KMS-11 (cell line): ENCODE measurements around the gene MAPK9.

Experiments used
- H2AFZ ChIP-seq: fragments of 200-600 bp; sonication (generic); 2 replicates; pipeline ENCODE4 v1.6.1; 2016; ENCODE audit warnings: antibody characterized with exemption, mixed run types, low read depth
- H3K27ac ChIP-seq: fragments of 200-600 bp; sonication (generic); 2 replicates; pipeline ENCODE4 v1.6.1; 2016; ENCODE audit warnings: mild to moderate bottlenecking, mixed run types
- H3K27me3 ChIP-seq: fragments of 200-600 bp; sonication (generic); 2 replicates; pipeline ENCODE4 v1.6.1; 2017; ENCODE audit warnings: mild to moderate bottlenecking, low read depth, mixed run types, moderate library complexity; ENCODE audit not compliant: insufficient read depth
- H3K36me3 ChIP-seq: fragments of 200-600 bp; sonication (generic); 2 replicates; pipeline ENCODE4 v1.6.1; 2017; ENCODE audit warnings: mild to moderate bottlenecking, mixed run types; ENCODE audit not compliant: insufficient read depth
- H3K4me1 ChIP-seq: fragments of 200-600 bp; sonication (generic); 2 replicates; pipeline ENCODE4 v1.6.1; 2016; ENCODE audit warnings: mild to moderate bottlenecking, low read depth, mixed run types; ENCODE audit not compliant: poor library complexity, severe bottlenecking
- H3K4me2 ChIP-seq: fragments of 200-600 bp; sonication (generic); 2 replicates; pipeline ENCODE4 v1.7.0; 2016; ENCODE audit warnings: mild to moderate bottlenecking, mixed run types
- H3K4me3 ChIP-seq: fragments of 200-600 bp; sonication (generic); IDR thresholded peaks from 2 replicates; pipeline ENCODE4 v1.6.1; 2017; ENCODE audit warnings: low read depth, low read length, mixed read lengths; ENCODE audit not compliant: insufficient read depth
- H3K79me2 ChIP-seq: fragments of 200-600 bp; sonication (generic); 2 replicates; pipeline ENCODE4 v1.6.1; 2016; ENCODE audit warnings: low read depth, mixed run types; ENCODE audit not compliant: insufficient read depth
- H3K9ac ChIP-seq: fragments of 200-600 bp; sonication (generic); 2 replicates; pipeline ENCODE4 v1.6.1; 2016; ENCODE audit warnings: mild to moderate bottlenecking, mixed run types
- H4K20me1 ChIP-seq: fragments of 200-600 bp; sonication (generic); 2 replicates; pipeline ENCODE4 v1.6.1; 2016; ENCODE audit warnings: mild to moderate bottlenecking, mixed run types; ENCODE audit not compliant: insufficient read depth
- CTCF ChIP-seq: fragments of 200-600 bp; sonication (generic); conservative IDR thresholded peaks from 2 replicates; pipeline ENCODE4 v1.6.1; 2017; ENCODE audit warnings: low read depth, mild to moderate bottlenecking, antibody characterized with exemption, low read length, moderate library complexity, mixed read lengths

The MAPK9 gene

GRCh38 chr5:180289966-180290365 lies 1.9 kb downstream of the MAPK9 start:
- TF ChIP-seq CTCF: no peak
- H4K20me1 ChIP-seq: no peaks in the 10 kb centered on the region
- H3K4me3 ChIP-seq: no peak overlapping the region
- H3K79me2 ChIP-seq: no peaks in the 10 kb centered on the region; the same call in 1 of the 2 replicates
- H3K27ac ChIP-seq: no peak overlapping the region
- H3K4me2 ChIP-seq: no peak overlapping the region; the same call in 1 of the 2 replicates
- H3K9ac ChIP-seq: no peak overlapping the region
- no peak overlapping the region for H2AFZ ChIP-seq
- H3K36me3 ChIP-seq: no peaks in the 10 kb centered on the region
- no peaks in the 10 kb centered on the region for H3K4me1 ChIP-seq
- no peaks in the 10 kb centered on the region for H3K27me3 ChIP-seq

GRCh38 chr5:180289433-180289832 lies 2.5 kb downstream of the MAPK9 start:
- TF ChIP-seq CTCF: no peak
- Histone ChIP-seq H3K79me2 (no peaks in the 10 kb centered on the region; the same call in 1 of the 2 replicates), H3K4me2 (no peak overlapping the region), H4K20me1 (no peaks in the 10 kb centered on the region), H2AFZ (no peak overlapping the region), H3K27me3 (no peaks in the 10 kb centered on the region), H3K27ac (no peak overlapping the region), H3K4me1 (no peaks in the 10 kb centered on the region), H3K4me3 (no peak overlapping the region), H3K36me3 (no peaks in the 10 kb centered on the region), H3K9ac (no peak overlapping the region)

- H3K4me2 ChIP-seq: no peak overlapping the region
- no peak for TF ChIP-seq CTCF
These were observed 4.0 kb downstream of the MAPK9 start for GRCh38 chr5:180287868-180288267.

GRCh38 chr5:180287404-180287803 lies 4.5 kb downstream of the MAPK9 start:
- Histone ChIP-seq H3K4me3 (no peak overlapping the region), H4K20me1 (no peaks in the 10 kb centered on the region), H3K36me3 (no peaks in the 10 kb centered on the region), H3K79me2 (no peaks in the 10 kb centered on the region; the same call in 1 of the 2 replicates), H3K27me3 (no peaks in the 10 kb centered on the region), H3K9ac (no peak overlapping the region), H2AFZ (no peak overlapping the region), H3K4me1 (no peaks in the 10 kb centered on the region), H3K4me2 (no peak overlapping the region), H3K27ac (no peak overlapping the region)
- no peak for TF ChIP-seq CTCF

More at GRCh38 chr5:180287868-180288267, 4.0 kb downstream of the MAPK9 start:
- H2AFZ ChIP-seq: no peak overlapping the region
- no peaks in the 10 kb centered on the region for H3K27me3 ChIP-seq
- H3K27ac ChIP-seq: no peak overlapping the region
- no peaks in the 10 kb centered on the region for H4K20me1 ChIP-seq
- no peak overlapping the region for H3K9ac ChIP-seq
- no peak overlapping the region for H3K4me3 ChIP-seq
- H3K79me2 ChIP-seq: no peaks in the 10 kb centered on the region; the same call in 1 of the 2 replicates
- H3K4me1 ChIP-seq: no peaks in the 10 kb centered on the region
- H3K36me3 ChIP-seq: no peaks in the 10 kb centered on the region
